ENCODE measurements around the gene ALKBH4.

ALKBH4 gene

GRCh38 chr7:102449136-102449535, 15.5 kb downstream of the ALKBH4 start:
- H3K9me3 ChIP-seq (ENCODE audit: control insufficient read depth, low read length): no peaks in the 10 kb centered on the region
- TF ChIP-seq CTCF (IDR thresholded peaks at IDR 0.05): no peak
- no peak overlapping the region for H3K27ac ChIP-seq
- H3K4me1 ChIP-seq: no peaks in the 10 kb centered on the region
- no peak overlapping the region for H3K4me3 ChIP-seq (ENCODE audit: low read depth, low read length)
- no peak overlapping the region for H3K4me2 ChIP-seq (ENCODE audit: low read length)
- no peak overlapping the region for H3K9ac ChIP-seq
- no peak overlapping the region for H2AFZ ChIP-seq
- H3K36me3 ChIP-seq (ENCODE audit: control insufficient read depth, insufficient read depth, low read length): no peaks in the 10 kb centered on the region
- H3K79me2 ChIP-seq: no peaks in the 10 kb centered on the region
- H3K27me3 ChIP-seq (ENCODE audit: control insufficient read depth, insufficient read depth, low read length): no peaks in the 10 kb centered on the region

- no peaks in the 10 kb centered on the region for H3K4me1 ChIP-seq
- TF ChIP-seq CTCF (IDR thresholded peaks at IDR 0.05): no peak
- H2AFZ ChIP-seq: no peak overlapping the region
- H3K9me3 ChIP-seq (ENCODE audit: control insufficient read depth, low read length): no peaks in the 10 kb centered on the region
- no peak overlapping the region for H3K4me2 ChIP-seq (ENCODE audit: low read length)
- H3K27ac ChIP-seq: no peak overlapping the region
- no peaks in the 10 kb centered on the region for H3K36me3 ChIP-seq (ENCODE audit: control insufficient read depth, insufficient read depth, low read length)
- H3K27me3 ChIP-seq (ENCODE audit: control insufficient read depth, insufficient read depth, low read length): no peaks in the 10 kb centered on the region
- no peak overlapping the region for H3K4me3 ChIP-seq (ENCODE audit: low read depth, low read length)
- no peaks in the 10 kb centered on the region for H3K79me2 ChIP-seq
- no peak overlapping the region for H3K9ac ChIP-seq
Measured at GRCh38 chr7:102447311-102447710, 17.4 kb downstream of the ALKBH4 start.

- H3K36me3 ChIP-seq (ENCODE audit: control insufficient read depth, insufficient read depth, low read length): no peaks in the 10 kb centered on the region
- no peak overlapping the region for H2AFZ ChIP-seq
- no peak for TF ChIP-seq CTCF (IDR thresholded peaks at IDR 0.05)
- no peak overlapping the region for H3K4me2 ChIP-seq (ENCODE audit: low read length)
- no peaks in the 10 kb centered on the region for H3K4me1 ChIP-seq
- no peaks in the 10 kb centered on the region for H3K79me2 ChIP-seq
- H3K27ac ChIP-seq: no peak overlapping the region
- H3K27me3 ChIP-seq (ENCODE audit: control insufficient read depth, insufficient read depth, low read length): no peaks in the 10 kb centered on the region
- no peaks in the 10 kb centered on the region for H3K9me3 ChIP-seq (ENCODE audit: control insufficient read depth, low read length)
- H3K9ac ChIP-seq: no peak overlapping the region
- H3K4me3 ChIP-seq (ENCODE audit: low read depth, low read length): no peak overlapping the region
Measured at GRCh38 chr7:102446387-102447156, 18.1 kb downstream of the ALKBH4 start.

- no peak overlapping the region for H3K4me2 ChIP-seq (ENCODE audit: low read length)
- H3K27ac ChIP-seq: no peak overlapping the region
- H3K9ac ChIP-seq: no peak overlapping the region
- H3K36me3 ChIP-seq (ENCODE audit: control insufficient read depth, insufficient read depth, low read length): no peaks in the 10 kb centered on the region
- H2AFZ ChIP-seq: no peak overlapping the region
- no peak for TF ChIP-seq CTCF (IDR thresholded peaks at IDR 0.05)
- no peaks in the 10 kb centered on the region for H3K4me1 ChIP-seq
- H3K9me3 ChIP-seq (ENCODE audit: control insufficient read depth, low read length): no peaks in the 10 kb centered on the region
- no peaks in the 10 kb centered on the region for H3K79me2 ChIP-seq
- no peaks in the 10 kb centered on the region for H3K27me3 ChIP-seq (ENCODE audit: control insufficient read depth, insufficient read depth, low read length)
- no peak overlapping the region for H3K4me3 ChIP-seq (ENCODE audit: low read depth, low read length)
Measured at GRCh38 chr7:102445674-102446071, 19.0 kb downstream of the ALKBH4 start.
